Kidney glomerular epithelial cell (primary cell): ENCODE results near the gene OLA1.

ENCODE experiments used
- DNase-seq: peaks from one replicate; lab custom pipeline; 2025; lab: John Stamatoyannopoulos, UW

Gene OLA1

GRCh38 chr2:174121175-174121574 lies 127.2 kb downstream of the OLA1 start:
- DNase-seq, result no peak

GRCh38 chr2:174120346-174120745 lies 128.0 kb downstream of the OLA1 start:
- DNase-seq, result peak; percentile 23

GRCh38 chr2:174117951-174118930 lies 130.1 kb downstream of the OLA1 start:
- DNase-seq, result peak; percentile 27

GRCh38 chr2:174112073-174112472 lies 136.3 kb downstream of the OLA1 start:
- no peak for DNase-seq

GRCh38 chr2:174108579-174108978 lies 139.8 kb downstream of the OLA1 start:
- DNase-seq, result no peak

- no peak for DNase-seq
Measured at GRCh38 chr2:174106736-174107135, 141.6 kb downstream of the OLA1 start.

- no peak for DNase-seq
Measured at GRCh38 chr2:174094542-174094941, 153.8 kb downstream of the OLA1 start.

- no peak for DNase-seq
Measured at GRCh38 chr2:174090476-174090875, 157.9 kb downstream of the OLA1 start.

- DNase-seq, result no peak
Measured at GRCh38 chr2:174088706-174089460, 159.4 kb downstream of the OLA1 start.

GRCh38 chr2:174086708-174087107 lies 161.6 kb downstream of the OLA1 start:
- no peak for DNase-seq

GRCh38 chr2:174085781-174086180 lies 162.6 kb downstream of the OLA1 start:
- DNase-seq, result no peak

GRCh38 chr2:174083843-174084458 lies 164.4 kb downstream of the OLA1 start:
- DNase-seq, result no peak

- DNase-seq, result no peak
Measured at GRCh38 chr2:174080672-174081121, 167.6 kb downstream of the OLA1 start.

GRCh38 chr2:174078275-174078674 lies 170.1 kb downstream of the OLA1 start:
- no peak for DNase-seq

GRCh38 chr2:174076975-174077374 lies 171.4 kb downstream of the OLA1 start:
- DNase-seq, result no peak

- no peak for DNase-seq
Measured at GRCh38 chr2:174076040-174076439, 172.3 kb downstream of the OLA1 start.

- DNase-seq, result no peak
Measured at GRCh38 chr2:174074831-174075230, 173.5 kb downstream of the OLA1 start.

GRCh38 chr2:174072857-174073256 lies 175.5 kb downstream of the OLA1 start:
- DNase-seq, result no peak

GRCh38 chr2:174072069-174072468 lies 176.3 kb downstream of the OLA1 start:
- DNase-seq, result no peak

GRCh38 chr2:174071321-174071720 lies 177.0 kb downstream of the OLA1 start:
- no peak for DNase-seq

GRCh38 chr2:174070281-174070680 lies 178.1 kb downstream of the OLA1 start:
- DNase-seq, result no peak

GRCh38 chr2:174067815-174068214 lies 180.5 kb downstream of the OLA1 start:
- no peak for DNase-seq
